ENCODE data around the gene CDC42SE2. TPM values are rescaled to one million over a fixed set of nuclear protein-coding genes. Genes with fewer than 3 reads are reported as not detected.

CDC42SE2 gene
- total RNA-seq, 1 experiment from 2014 or later: 22.5 TPM

DNA sequence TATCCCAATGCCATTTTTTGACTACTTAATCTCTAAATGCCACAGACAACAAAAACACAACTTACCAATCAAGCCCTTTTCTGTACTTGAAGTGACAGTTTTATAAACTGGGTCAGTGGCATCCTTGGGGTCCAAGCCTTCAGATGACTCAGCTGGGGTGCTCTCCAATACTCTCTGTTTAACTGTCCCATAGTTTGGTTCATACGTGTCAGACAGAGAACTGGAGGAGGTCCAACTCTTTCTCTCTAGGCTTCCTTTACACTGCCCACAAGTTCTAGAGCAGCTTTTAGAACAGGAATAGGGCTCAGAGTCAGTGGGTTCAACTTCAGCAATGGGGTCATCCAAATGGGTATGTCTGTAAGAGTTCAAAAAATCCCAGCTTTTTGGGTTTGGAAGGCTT, 166.9 kb downstream of the CDC42SE2 start (continued):
- TF ChIP-seq, protein P1, sequence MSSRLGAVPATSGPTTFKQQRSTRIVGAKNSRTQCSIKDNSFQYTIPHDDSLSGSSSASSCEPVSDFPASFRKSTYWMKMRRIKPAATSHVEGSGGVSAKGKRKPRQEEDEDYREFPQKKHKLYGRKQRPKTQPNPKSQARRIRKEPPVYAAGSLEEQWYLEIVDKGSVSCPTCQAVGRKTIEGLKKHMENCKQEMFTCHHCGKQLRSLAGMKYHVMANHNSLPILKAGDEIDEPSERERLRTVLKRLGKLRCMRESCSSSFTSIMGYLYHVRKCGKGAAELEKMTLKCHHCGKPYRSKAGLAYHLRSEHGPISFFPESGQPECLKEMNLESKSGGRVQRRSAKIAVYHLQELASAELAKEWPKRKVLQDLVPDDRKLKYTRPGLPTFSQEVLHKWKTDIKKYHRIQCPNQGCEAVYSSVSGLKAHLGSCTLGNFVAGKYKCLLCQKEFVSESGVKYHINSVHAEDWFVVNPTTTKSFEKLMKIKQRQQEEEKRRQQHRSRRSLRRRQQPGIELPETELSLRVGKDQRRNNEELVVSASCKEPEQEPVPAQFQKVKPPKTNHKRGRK (CRISPR knock-in tag; IDR thresholded peaks at IDR 0.05; ENCODE audit: borderline replicate concordance): no peak
- no peak for TF ChIP-seq TP53 (CRISPR knock-in tag; IDR thresholded peaks at IDR 0.05)

DNA sequence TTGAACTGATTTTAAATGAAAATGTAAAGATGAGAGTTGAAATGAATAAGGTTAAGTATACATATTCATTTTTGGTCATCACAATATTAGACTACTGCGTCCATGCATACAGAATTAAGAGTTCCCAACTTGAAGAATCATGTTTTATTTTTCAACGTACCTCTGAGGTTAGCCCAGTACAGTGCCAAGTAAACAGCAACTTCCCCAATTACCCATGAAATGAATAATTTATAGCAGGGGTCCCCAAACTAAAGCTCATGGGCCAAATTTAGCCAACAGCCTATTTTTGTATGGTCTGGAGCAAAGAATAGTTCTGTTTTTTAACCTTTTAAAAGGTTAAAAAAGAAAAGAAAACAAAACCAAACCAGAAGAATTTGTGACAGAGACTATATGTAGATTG, 167.9 kb downstream of the CDC42SE2 start:
- CTCF ChIA-PET: no interaction called here
- DNase-seq (ENCODE audit: low spot score) (no peak), ATAC-seq (no peak)
- no peak overlapping the region for H3K27ac Mint-ChIP-seq
- H3K4me1 Mint-ChIP-seq: peaks cover 6% of the 10 kb centered on the region
- TF ChIP-seq NR1H2 (CRISPR knock-in tag; IDR thresholded peaks at IDR 0.05): no peak
- no peak for TF ChIP-seq ELF4 (CRISPR knock-in tag; IDR thresholded peaks at IDR 0.05; ENCODE audit: low read depth)
- TF ChIP-seq, protein P2, sequence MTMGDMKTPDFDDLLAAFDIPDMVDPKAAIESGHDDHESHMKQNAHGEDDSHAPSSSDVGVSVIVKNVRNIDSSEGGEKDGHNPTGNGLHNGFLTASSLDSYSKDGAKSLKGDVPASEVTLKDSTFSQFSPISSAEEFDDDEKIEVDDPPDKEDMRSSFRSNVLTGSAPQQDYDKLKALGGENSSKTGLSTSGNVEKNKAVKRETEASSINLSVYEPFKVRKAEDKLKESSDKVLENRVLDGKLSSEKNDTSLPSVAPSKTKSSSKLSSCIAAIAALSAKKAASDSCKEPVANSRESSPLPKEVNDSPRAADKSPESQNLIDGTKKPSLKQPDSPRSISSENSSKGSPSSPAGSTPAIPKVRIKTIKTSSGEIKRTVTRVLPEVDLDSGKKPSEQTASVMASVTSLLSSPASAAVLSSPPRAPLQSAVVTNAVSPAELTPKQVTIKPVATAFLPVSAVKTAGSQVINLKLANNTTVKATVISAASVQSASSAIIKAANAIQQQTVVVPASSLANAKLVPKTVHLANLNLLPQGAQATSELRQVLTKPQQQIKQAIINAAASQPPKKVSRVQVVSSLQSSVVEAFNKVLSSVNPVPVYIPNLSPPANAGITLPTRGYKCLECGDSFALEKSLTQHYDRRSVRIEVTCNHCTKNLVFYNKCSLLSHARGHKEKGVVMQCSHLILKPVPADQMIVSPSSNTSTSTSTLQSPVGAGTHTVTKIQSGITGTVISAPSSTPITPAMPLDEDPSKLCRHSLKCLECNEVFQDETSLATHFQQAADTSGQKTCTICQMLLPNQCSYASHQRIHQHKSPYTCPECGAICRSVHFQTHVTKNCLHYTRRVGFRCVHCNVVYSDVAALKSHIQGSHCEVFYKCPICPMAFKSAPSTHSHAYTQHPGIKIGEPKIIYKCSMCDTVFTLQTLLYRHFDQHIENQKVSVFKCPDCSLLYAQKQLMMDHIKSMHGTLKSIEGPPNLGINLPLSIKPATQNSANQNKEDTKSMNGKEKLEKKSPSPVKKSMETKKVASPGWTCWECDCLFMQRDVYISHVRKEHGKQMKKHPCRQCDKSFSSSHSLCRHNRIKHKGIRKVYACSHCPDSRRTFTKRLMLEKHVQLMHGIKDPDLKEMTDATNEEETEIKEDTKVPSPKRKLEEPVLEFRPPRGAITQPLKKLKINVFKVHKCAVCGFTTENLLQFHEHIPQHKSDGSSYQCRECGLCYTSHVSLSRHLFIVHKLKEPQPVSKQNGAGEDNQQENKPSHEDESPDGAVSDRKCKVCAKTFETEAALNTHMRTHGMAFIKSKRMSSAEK (CRISPR knock-in tag; IDR thresholded peaks at IDR 0.05; ENCODE audit: borderline replicate concordance): no peak
- TF ChIP-seq, protein P3, sequence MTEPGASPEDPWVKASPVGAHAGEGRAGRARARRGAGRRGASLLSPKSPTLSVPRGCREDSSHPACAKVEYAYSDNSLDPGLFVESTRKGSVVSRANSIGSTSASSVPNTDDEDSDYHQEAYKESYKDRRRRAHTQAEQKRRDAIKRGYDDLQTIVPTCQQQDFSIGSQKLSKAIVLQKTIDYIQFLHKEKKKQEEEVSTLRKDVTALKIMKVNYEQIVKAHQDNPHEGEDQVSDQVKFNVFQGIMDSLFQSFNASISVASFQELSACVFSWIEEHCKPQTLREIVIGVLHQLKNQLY (CRISPR knock-in tag; IDR thresholded peaks at IDR 0.05): no peak
- TF ChIP-seq ZNF416 (CRISPR knock-in tag; IDR thresholded peaks at IDR 0.05): no peak
- no peak for TF ChIP-seq FOXP1 (CRISPR knock-in tag; IDR thresholded peaks at IDR 0.05; ENCODE audit: borderline replicate concordance)
- TF ChIP-seq, protein P4, sequence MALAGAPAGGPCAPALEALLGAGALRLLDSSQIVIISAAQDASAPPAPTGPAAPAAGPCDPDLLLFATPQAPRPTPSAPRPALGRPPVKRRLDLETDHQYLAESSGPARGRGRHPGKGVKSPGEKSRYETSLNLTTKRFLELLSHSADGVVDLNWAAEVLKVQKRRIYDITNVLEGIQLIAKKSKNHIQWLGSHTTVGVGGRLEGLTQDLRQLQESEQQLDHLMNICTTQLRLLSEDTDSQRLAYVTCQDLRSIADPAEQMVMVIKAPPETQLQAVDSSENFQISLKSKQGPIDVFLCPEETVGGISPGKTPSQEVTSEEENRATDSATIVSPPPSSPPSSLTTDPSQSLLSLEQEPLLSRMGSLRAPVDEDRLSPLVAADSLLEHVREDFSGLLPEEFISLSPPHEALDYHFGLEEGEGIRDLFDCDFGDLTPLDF (CRISPR knock-in tag; IDR thresholded peaks at IDR 0.05): no peak
- TF ChIP-seq ZNF121 (CRISPR knock-in tag; IDR thresholded peaks at IDR 0.05): no peak
- TF ChIP-seq GRHL2 (CRISPR knock-in tag; IDR thresholded peaks at IDR 0.05; ENCODE audit: insufficient replicate concordance, severe bottlenecking): no peak
- H3K27me3 Mint-ChIP-seq (ENCODE audit: low read depth): no peaks in the 10 kb centered on the region
- POLR2A ChIA-PET: no interaction called here
- no peaks in the 10 kb centered on the region for H3K9me3 Mint-ChIP-seq
- peaks cover 52% of the 10 kb centered on the region for H3K36me3 Mint-ChIP-seq
- no peak overlapping the region for H3K4me3 Mint-ChIP-seq

DNA sequence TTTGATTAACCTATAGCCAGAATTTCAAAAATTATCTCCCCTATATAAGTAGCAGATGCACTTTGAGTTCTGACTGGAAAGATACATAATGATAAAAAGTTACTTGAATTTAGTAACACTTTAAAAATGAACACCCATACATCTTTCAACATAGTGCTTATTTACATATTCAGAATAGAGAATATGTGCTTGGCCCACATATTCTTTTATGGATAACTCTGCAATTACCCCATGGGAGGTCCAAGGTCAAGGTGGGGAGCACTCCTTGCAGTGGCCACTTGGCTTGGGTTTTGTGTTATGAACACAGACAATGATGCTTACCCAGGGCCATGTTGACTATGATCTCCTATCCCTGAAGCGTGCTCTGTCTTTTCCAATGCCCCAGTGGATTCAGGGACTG, 169.3 kb downstream of the CDC42SE2 start:
- H3K9me3 Mint-ChIP-seq: no peaks in the 10 kb centered on the region
- peaks cover 60% of the 10 kb centered on the region for H3K36me3 Mint-ChIP-seq
- no peak overlapping the region for H3K27ac Mint-ChIP-seq
- DNase-seq (ENCODE audit: low spot score): no peak
- no peaks in the 10 kb centered on the region for H3K27me3 Mint-ChIP-seq (ENCODE audit: low read depth)
- ChIA-PET CTCF (no interaction called here), POLR2A (no interaction called here)
- H3K4me1 Mint-ChIP-seq: peaks cover 6% of the 10 kb centered on the region
- no peak overlapping the region for H3K4me3 Mint-ChIP-seq
- no peak for ATAC-seq
- TF ChIP-seq, protein P5, sequence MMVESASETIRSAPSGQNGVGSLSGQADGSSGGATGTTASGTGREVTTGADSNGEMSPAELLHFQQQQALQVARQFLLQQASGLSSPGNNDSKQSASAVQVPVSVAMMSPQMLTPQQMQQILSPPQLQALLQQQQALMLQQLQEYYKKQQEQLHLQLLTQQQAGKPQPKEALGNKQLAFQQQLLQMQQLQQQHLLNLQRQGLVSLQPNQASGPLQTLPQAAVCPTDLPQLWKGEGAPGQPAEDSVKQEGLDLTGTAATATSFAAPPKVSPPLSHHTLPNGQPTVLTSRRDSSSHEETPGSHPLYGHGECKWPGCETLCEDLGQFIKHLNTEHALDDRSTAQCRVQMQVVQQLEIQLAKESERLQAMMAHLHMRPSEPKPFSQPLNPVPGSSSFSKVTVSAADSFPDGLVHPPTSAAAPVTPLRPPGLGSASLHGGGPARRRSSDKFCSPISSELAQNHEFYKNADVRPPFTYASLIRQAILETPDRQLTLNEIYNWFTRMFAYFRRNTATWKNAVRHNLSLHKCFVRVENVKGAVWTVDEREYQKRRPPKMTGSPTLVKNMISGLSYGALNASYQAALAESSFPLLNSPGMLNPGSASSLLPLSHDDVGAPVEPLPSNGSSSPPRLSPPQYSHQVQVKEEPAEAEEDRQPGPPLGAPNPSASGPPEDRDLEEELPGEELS (CRISPR knock-in tag; IDR thresholded peaks at IDR 0.05): no peak
- no peak for TF ChIP-seq ZNF138 (CRISPR knock-in tag; conservative IDR thresholded peaks at IDR 0.05)
- TF ChIP-seq, protein P6, sequence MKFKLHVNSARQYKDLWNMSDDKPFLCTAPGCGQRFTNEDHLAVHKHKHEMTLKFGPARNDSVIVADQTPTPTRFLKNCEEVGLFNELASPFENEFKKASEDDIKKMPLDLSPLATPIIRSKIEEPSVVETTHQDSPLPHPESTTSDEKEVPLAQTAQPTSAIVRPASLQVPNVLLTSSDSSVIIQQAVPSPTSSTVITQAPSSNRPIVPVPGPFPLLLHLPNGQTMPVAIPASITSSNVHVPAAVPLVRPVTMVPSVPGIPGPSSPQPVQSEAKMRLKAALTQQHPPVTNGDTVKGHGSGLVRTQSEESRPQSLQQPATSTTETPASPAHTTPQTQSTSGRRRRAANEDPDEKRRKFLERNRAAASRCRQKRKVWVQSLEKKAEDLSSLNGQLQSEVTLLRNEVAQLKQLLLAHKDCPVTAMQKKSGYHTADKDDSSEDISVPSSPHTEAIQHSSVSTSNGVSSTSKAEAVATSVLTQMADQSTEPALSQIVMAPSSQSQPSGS (CRISPR knock-in tag; IDR thresholded peaks at IDR 0.05; ENCODE audit: borderline replicate concordance, low read depth): no peak
- no peak for TF ChIP-seq NFYB (CRISPR knock-in tag; conservative IDR thresholded peaks at IDR 0.05; ENCODE audit: low read depth)
- no peak for TF ChIP-seq GRHL2 (CRISPR knock-in tag; IDR thresholded peaks at IDR 0.05; ENCODE audit: insufficient replicate concordance, severe bottlenecking)
- no peak for TF ChIP-seq NFATC4 (CRISPR knock-in tag; IDR thresholded peaks at IDR 0.05)
- no peak for TF ChIP-seq ATF1 (CRISPR knock-in tag; IDR thresholded peaks at IDR 0.05)
- TF ChIP-seq, protein P7, sequence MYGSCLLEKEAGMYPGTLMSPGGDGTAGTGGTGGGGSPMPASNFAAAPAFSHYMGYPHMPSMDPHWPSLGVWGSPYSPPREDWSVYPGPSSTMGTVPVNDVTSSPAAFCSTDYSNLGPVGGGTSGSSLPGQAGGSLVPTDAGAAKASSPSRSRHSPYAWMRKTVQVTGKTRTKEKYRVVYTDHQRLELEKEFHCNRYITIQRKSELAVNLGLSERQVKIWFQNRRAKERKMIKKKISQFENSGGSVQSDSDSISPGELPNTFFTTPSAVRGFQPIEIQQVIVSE (CRISPR knock-in tag; IDR thresholded peaks at IDR 0.05; ENCODE audit: borderline replicate concordance): no peak
- TF ChIP-seq, protein P8, sequence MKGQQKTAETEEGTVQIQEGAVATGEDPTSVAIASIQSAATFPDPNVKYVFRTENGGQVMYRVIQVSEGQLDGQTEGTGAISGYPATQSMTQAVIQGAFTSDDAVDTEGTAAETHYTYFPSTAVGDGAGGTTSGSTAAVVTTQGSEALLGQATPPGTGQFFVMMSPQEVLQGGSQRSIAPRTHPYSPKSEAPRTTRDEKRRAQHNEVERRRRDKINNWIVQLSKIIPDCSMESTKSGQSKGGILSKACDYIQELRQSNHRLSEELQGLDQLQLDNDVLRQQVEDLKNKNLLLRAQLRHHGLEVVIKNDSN (CRISPR knock-in tag; IDR thresholded peaks at IDR 0.05): no peak
